Measurements from ENCODE around the gene SPATA9. TPM values are rescaled to one million over a fixed set of nuclear protein-coding genes. Genes with fewer than 3 reads are reported as not detected.

The SPATA9 gene
- total and polyA plus RNA-seq, 9 of the 15 experiments (the other 6 are each of a cell fraction or from before 2014, with no cell fraction given): 0.16 to 5.5 (median 0.39) TPM; not detected in 3

DNA sequence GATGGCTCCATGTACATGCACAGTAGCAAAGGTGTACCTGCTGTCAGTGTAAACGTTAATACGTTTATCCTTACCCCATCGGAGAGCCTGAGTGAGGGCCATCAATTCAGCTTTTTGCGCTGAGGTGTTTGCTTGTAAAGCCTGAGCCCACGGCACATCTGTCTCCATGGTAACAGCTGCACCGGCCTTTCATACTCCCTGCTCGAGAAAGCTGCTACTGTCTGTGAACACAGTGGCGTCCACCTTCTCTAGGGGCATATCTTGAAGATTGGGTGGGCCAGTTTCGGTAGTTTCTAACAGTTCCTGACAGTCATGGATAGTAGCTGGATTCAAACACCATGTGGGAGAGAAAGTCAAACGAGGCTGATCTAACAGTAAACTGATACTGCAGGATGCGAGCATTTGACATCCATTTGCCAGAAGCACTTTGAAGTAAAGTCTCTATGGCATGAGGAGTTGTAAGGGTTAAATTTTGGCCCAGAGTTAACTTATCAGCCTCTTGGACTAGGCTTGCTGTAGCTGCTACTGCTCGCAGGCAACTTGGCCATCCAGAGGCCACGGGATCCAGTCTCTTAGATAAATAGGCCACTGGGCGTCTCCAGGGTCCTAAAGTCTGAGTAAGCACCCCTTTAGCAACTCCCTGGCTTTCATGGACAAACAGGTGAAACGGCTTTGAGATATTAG, 27.3 kb upstream of the SPATA9 start (continued):
- TF ChIP-seq, protein P1, sequence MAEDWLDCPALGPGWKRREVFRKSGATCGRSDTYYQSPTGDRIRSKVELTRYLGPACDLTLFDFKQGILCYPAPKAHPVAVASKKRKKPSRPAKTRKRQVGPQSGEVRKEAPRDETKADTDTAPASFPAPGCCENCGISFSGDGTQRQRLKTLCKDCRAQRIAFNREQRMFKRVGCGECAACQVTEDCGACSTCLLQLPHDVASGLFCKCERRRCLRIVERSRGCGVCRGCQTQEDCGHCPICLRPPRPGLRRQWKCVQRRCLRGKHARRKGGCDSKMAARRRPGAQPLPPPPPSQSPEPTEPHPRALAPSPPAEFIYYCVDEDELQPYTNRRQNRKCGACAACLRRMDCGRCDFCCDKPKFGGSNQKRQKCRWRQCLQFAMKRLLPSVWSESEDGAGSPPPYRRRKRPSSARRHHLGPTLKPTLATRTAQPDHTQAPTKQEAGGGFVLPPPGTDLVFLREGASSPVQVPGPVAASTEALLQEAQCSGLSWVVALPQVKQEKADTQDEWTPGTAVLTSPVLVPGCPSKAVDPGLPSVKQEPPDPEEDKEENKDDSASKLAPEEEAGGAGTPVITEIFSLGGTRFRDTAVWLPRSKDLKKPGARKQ (CRISPR knock-in tag; IDR thresholded peaks at IDR 0.05): no peak
- TF ChIP-seq MNT (conservative IDR thresholded peaks at IDR 0.05) (peak in 1 of 2 experiments; percentile 71; a peak in 3 of 4 replicates), ZFP1 (CRISPR knock-in tag; IDR thresholded peaks at IDR 0.05) (no peak), RBBP5 (IDR thresholded peaks at IDR 0.05; ENCODE audit: borderline replicate concordance, insufficient read depth, low read length, poor library complexity, severe bottlenecking) (peak; percentile 46), ZNF785 (CRISPR knock-in tag; IDR thresholded peaks at IDR 0.05) (no peak), HNRNPH1 (optimal IDR thresholded peaks at IDR 0.05; ENCODE audit: low read depth, low read length) (no peak), RNF2 (IDR thresholded peaks at IDR 0.05) (peak; percentile 71; the same call in 1 of the 2 replicates), CHCHD3 (CRISPR knock-in tag; IDR thresholded peaks at IDR 0.05) (no peak), PHB2 (IDR thresholded peaks at IDR 0.05; ENCODE audit: low read depth) (no peak), JUND (IDR thresholded peaks at IDR 0.05; ENCODE audit: borderline replicate concordance, low read depth, low read length) (peak; percentile 65; the same call in 1 of the 2 replicates), JUND (tag; IDR thresholded peaks at IDR 0.05; ENCODE audit: borderline replicate concordance, low read depth, low read length) (peak; percentile 60; the same call in 1 of the 3 replicates), ETV5 (CRISPR knock-in tag; IDR thresholded peaks at IDR 0.05; ENCODE audit: low read depth) (no peak), SMC3 (conservative IDR thresholded peaks at IDR 0.05; ENCODE audit: insufficient read depth, low read depth, low read length) (no peak), ZNF124 (CRISPR knock-in tag; IDR thresholded peaks at IDR 0.05) (no peak), ZNF121 (CRISPR knock-in tag; conservative IDR thresholded peaks at IDR 0.05) (no peak), E2F8 (IDR thresholded peaks at IDR 0.05; ENCODE audit: low read depth, partially characterized antibody) (no peak), HNRNPK (IDR thresholded peaks at IDR 0.05; ENCODE audit: low read depth, low read length, poor library complexity, severe bottlenecking) (no peak)
- TF ChIP-seq, protein P2, sequence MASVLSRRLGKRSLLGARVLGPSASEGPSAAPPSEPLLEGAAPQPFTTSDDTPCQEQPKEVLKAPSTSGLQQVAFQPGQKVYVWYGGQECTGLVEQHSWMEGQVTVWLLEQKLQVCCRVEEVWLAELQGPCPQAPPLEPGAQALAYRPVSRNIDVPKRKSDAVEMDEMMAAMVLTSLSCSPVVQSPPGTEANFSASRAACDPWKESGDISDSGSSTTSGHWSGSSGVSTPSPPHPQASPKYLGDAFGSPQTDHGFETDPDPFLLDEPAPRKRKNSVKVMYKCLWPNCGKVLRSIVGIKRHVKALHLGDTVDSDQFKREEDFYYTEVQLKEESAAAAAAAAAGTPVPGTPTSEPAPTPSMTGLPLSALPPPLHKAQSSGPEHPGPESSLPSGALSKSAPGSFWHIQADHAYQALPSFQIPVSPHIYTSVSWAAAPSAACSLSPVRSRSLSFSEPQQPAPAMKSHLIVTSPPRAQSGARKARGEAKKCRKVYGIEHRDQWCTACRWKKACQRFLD (CRISPR knock-in tag; IDR thresholded peaks at IDR 0.05): no peak; the same call in 1 of the 2 replicates
- TF ChIP-seq, protein P3, sequence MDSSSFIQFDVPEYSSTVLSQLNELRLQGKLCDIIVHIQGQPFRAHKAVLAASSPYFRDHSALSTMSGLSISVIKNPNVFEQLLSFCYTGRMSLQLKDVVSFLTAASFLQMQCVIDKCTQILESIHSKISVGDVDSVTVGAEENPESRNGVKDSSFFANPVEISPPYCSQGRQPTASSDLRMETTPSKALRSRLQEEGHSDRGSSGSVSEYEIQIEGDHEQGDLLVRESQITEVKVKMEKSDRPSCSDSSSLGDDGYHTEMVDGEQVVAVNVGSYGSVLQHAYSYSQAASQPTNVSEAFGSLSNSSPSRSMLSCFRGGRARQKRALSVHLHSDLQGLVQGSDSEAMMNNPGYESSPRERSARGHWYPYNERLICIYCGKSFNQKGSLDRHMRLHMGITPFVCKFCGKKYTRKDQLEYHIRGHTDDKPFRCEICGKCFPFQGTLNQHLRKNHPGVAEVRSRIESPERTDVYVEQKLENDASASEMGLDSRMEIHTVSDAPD (CRISPR knock-in tag; IDR thresholded peaks at IDR 0.05): no peak
